Naive B cell (primary cell): Measurements from ENCODE around the gene DAP3. TPM values are rescaled to one million over a fixed set of nuclear protein-coding genes. Genes with fewer than 3 reads are reported as not detected.
"Not testable (repeated sequence)": the region's sequence is repeated elsewhere in the genome, so short reads cannot be mapped to it uniquely, and the experiment has no call there.

Experiments used
- ATAC-seq, 2 donors: fragments of 150-1000 bp; cut with Tn5 transposase; 2 replicates each; pipeline ENCODE4 v1.10.0; 2021; ENCODE audit warnings: low read depth in 2 of 2, mild to moderate bottlenecking in 2 of 2, moderate library complexity in 2 of 2
- DNase-seq: peaks from one replicate; pipeline ENCODE4 v3.0.0; 2022
- H3K27ac Mint-ChIP-seq, 6 donors: one replicate each; pipeline ENCODE4 v1.8.0; 2020 to 2022; ENCODE audit warnings: mild to moderate bottlenecking in 6 of 6, mixed read lengths in 6 of 6, moderate library complexity in 5 of 6, inconsistent platforms in 2 of 6
- H3K27me3 Mint-ChIP-seq, 3 donors: one replicate each; pipeline ENCODE4 v1.8.0; 2021 to 2022; ENCODE audit warnings: mixed read lengths in 3 of 3, mild to moderate bottlenecking in 1 of 3
- H3K36me3 Mint-ChIP-seq, 2 donors: one replicate each; pipeline ENCODE4 v1.8.0; 2020 to 2022; ENCODE audit warnings: mixed read lengths in 2 of 2, inconsistent platforms in 1 of 2, mild to moderate bottlenecking in 1 of 2
- H3K4me1 Mint-ChIP-seq, 3 donors: one replicate each; pipeline ENCODE4 v1.8.0; 2020 to 2022; ENCODE audit warnings: mixed read lengths in 3 of 3, inconsistent platforms in 1 of 3, mild to moderate bottlenecking in 1 of 3, moderate library complexity in 1 of 3
- H3K4me3 Mint-ChIP-seq, 8 donors: one replicate each; pipeline ENCODE4 v1.8.0; 2020 to 2022; ENCODE audit warnings: mild to moderate bottlenecking in 8 of 8, mixed read lengths in 8 of 8, moderate library complexity in 8 of 8, inconsistent platforms in 2 of 8
- H3K9me3 Mint-ChIP-seq, 7 donors: one replicate each; pipeline ENCODE4 v1.8.0; 2020 to 2022; ENCODE audit warnings: mixed read lengths in 7 of 7, mild to moderate bottlenecking in 5 of 7, inconsistent platforms in 2 of 7, moderate library complexity in 1 of 7
- polyA plus RNA-seq, 6 donors: library from polyadenylated mRNA; unstranded; fragments of 300-500 nt; fragmentation: Illumina TruSeq; gene quantifications; one replicate each; pipeline ENCODE4 v1.2.3, GENCODE V29; 2021; ENCODE audit warnings: low read depth in 6 of 6

The DAP3 gene
- polyA plus RNA-seq, 6 donors from 2014 or later = 65.6 to 87.5 (median 77.6) TPM

DNA sequence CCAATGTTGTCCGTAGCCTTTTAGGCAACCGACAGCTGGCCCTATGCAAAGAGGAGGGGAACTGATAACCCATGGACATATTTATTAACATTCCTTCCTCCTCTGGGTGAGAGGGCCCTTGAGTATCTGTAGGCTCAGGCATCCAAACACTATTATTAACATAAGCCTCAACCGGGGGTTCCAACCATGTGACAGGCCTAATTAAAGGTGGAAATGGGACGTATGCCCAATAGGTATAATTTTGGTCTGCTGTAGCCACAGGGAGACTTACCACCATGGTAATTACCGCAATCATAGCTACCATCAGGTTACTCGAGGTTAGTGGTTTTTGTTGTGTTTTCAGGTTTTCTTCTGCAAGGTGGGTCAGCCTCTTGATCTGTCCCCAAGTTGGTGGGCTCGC, 5.3 kb downstream of the DAP3 start:
- H3K27ac Mint-ChIP-seq = no peak overlapping the region
- no peak for ATAC-seq
- peaks cover 0 to 2% (median 0%) of the 10 kb centered on the region in 7 donors for H3K9me3 Mint-ChIP-seq
- peaks cover 22 to 67% (median 55%) of the 10 kb centered on the region in 3 donors for H3K4me1 Mint-ChIP-seq
- peaks cover 7 to 17% of the 10 kb centered on the region in 2 donors for H3K36me3 Mint-ChIP-seq
- no peaks in the 10 kb centered on the region for H3K27me3 Mint-ChIP-seq
- DNase-seq = no peak
- H3K4me3 Mint-ChIP-seq = peak overlapping the region in 1 of 8 donors; percentile 54

- DNase-seq (no peak), ATAC-seq (no peak)
- no peaks in the 10 kb centered on the region for H3K27me3 Mint-ChIP-seq
- H3K36me3 Mint-ChIP-seq = peaks cover 7 to 17% of the 10 kb centered on the region in 2 donors
- H3K27ac Mint-ChIP-seq = peak overlapping the region in 1 of 6 donors; percentile 52
- peaks cover 19 to 63% (median 51%) of the 10 kb centered on the region in 3 donors for H3K4me1 Mint-ChIP-seq
- H3K4me3 Mint-ChIP-seq = no peak overlapping the region
- peaks cover 0 to 2% (median 0%) of the 10 kb centered on the region in 7 donors for H3K9me3 Mint-ChIP-seq
These were observed 6.2 kb downstream of the DAP3 start for GRCh38 chr1:155695072-155695471.

DNA sequence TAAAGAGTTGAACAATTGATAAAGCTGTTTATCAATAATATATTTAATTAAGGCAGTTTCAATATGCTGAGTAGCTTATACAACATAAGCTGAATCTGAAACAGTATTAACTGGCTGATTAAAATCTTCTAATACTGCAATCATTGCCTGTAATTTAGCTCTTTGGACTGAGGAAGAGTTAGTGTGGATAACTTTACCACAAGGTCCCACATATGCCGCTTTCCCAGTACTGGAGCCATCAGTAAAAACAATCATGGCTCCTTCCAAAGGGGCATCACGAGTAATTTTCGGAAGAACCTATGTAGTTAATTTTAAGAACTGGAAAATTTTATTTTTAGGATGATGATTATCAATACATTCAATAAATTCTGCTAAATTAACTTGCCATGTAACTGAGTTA, 6.7 kb downstream of the DAP3 start:
- H3K36me3 Mint-ChIP-seq = peaks cover 7 to 17% of the 10 kb centered on the region in 2 donors
- ATAC-seq (no peak), DNase-seq (no peak)
- no peak overlapping the region for H3K27ac Mint-ChIP-seq
- H3K4me1 Mint-ChIP-seq = peaks cover 15 to 58% (median 48%) of the 10 kb centered on the region in 3 donors
- H3K27me3 Mint-ChIP-seq = no peaks in the 10 kb centered on the region
- peaks cover 0 to 2% (median 0%) of the 10 kb centered on the region in 7 donors for H3K9me3 Mint-ChIP-seq
- no peak overlapping the region for H3K4me3 Mint-ChIP-seq

DNA sequence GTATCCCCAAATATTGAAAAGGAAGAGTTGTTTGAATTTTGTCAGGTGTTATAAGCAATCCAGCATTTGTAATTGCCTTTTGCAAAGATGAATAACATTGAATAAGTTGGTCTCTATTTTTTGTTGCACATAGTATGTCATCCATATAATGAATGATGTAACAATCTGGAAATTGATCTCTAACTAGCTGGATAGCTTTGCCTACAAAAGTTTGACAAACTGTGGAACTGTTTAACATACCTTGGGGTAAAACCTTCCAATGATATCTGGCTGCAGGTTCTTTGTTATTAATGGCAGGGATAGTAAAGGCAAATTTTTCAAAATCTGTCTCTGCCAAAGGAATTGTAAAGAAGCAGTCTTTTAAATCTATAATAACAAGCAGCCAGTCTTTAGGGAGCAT, 7.6 kb downstream of the DAP3 start:
- Mint-ChIP-seq H3K4me3 (no peak overlapping the region), H3K9me3 (peaks cover 0 to 2% (median 0%) of the 10 kb centered on the region in 7 donors), H3K27ac (no peak overlapping the region), H3K27me3 (no peaks in the 10 kb centered on the region), H3K36me3 (peaks cover 7 to 11% of the 10 kb centered on the region in 2 donors), H3K4me1 (peaks cover 12 to 50% (median 39%) of the 10 kb centered on the region in 3 donors)
- ATAC-seq (no peak), DNase-seq (no peak)

DNA sequence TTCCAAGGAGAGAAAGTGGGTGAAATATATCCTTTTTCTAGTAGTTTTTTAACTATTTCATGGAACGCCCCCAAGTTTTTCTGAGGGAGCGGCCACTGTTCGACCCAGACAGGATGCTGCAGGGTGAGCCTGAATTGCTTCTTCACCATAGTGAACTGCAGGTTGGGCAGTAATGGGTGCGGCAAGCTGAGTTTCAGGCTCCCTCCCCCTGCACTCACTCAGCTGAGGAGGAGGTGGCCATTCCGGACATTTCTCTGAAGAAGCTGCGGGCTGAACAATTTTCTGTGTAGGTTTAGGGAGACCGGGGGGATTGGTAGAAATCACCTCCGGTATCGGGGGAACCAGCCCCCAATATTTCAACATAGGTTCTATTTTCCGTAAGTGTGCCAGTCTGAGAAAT, 8.2 kb downstream of the DAP3 start:
- Mint-ChIP-seq H3K27ac (peak overlapping the region in 2 of 6 donors; percentile 32 to 61), H3K4me1 (peaks cover 12 to 45% (median 35%) of the 10 kb centered on the region in 3 donors), H3K36me3 (peaks cover 6 to 7% of the 10 kb centered on the region in 2 donors), H3K9me3 (peaks cover 0 to 2% (median 0%) of the 10 kb centered on the region in 7 donors), H3K27me3 (no peaks in the 10 kb centered on the region), H3K4me3 (no peak overlapping the region)
- ATAC-seq = no peak
- DNase-seq = no peak

DNA sequence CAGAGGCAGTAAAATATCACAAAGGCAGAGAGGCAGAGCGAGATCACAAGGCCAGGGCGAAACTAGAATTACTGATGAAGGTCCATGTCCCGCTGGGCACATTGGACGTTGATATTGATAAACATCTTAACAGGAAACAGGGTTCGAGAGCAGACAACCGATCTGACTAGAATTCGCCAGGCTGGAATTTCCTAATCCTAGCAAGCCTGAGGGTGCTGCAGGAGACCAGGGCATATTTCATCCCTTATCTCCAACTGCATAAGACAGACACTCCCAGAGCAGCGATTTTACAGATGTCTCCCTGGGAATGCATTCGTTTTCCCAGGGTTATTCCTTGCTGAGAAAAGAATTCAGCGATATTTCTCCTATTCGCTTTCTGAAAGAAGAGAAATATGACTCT, 8.7 kb downstream of the DAP3 start:
- DNase-seq, ATAC-seq, H3K4me3 Mint-ChIP-seq, H3K27me3 Mint-ChIP-seq, H3K36me3 Mint-ChIP-seq, H3K9me3 Mint-ChIP-seq: not testable (repeated sequence)
- Mint-ChIP-seq H3K4me1 (peaks cover 12 to 39% (median 38%) of the 10 kb centered on the region in 3 donors), H3K27ac (peak overlapping the region in 3 of 6 donors; percentile 25 to 60 (median 32))

DNA sequence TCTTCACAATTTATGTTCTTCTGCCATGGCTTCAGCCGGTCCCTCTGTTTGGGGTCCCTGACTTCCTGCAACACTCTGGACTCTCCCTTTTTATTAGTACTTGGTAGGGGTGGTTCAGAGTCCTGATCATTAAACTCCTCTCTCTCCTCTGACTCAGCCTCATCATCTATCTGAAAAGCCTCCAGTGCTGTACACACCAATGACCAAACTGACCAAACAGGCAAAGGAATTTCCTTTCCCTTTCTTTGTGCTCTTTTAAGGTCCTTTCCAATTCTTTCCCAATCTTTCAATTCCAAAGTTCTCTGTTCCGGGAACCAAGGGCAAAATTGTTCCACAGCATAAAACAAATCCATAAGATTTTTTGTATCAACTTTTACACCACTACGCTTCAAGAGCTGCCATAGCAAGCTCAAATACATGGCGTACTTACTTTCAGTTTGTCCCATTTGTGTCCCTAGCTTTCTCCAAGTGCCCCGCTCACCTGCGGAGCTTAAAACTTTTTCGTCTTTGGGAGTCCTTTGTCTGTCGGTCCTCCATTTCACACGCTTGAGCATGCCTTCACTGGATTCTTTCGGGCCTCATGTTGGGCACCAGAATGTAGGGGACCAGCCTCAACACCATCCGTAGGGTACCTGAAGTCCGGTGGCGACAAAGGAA, 9.6 kb downstream of the DAP3 start:
- H3K36me3 Mint-ChIP-seq = no peaks in the 10 kb centered on the region

DNA sequence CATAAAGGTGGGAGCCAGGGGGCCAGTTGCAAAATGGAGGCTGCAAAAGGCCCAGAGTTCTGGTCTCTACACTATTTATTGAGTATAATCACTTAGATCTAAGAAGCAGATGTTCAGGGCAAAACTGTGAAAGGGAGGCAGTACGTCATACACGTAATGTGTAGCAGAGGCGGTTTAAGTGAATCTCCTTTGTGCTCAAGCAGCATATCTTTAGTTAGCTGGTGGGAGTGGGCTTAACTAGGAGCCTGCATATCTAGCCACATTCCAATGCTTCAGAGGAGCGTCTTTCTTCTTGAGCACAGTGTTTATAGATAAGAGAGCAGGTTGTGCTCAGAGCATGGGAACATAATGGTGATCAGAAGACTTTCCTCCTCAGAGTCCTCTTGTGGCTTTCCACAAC, 10.2 kb downstream of the DAP3 start:
- not testable (repeated sequence) for H3K4me3 Mint-ChIP-seq, ATAC-seq, DNase-seq, H3K27ac Mint-ChIP-seq, H3K27me3 Mint-ChIP-seq, H3K36me3 Mint-ChIP-seq, H3K9me3 Mint-ChIP-seq
- H3K4me1 Mint-ChIP-seq = peaks cover 15 to 45% (median 43%) of the 10 kb centered on the region in 3 donors

More for the DNA sequence above, 9.6 kb downstream of the DAP3 start:
- Mint-ChIP-seq H3K27me3 (no peaks in the 10 kb centered on the region), H3K4me3 (no peak overlapping the region), H3K9me3 (peaks cover 0 to 2% (median 0%) of the 10 kb centered on the region in 7 donors), H3K27ac (no peak overlapping the region), H3K4me1 (peaks cover 15 to 43% (median 42%) of the 10 kb centered on the region in 3 donors)
- ATAC-seq (no peak), DNase-seq (no peak)

DNA sequence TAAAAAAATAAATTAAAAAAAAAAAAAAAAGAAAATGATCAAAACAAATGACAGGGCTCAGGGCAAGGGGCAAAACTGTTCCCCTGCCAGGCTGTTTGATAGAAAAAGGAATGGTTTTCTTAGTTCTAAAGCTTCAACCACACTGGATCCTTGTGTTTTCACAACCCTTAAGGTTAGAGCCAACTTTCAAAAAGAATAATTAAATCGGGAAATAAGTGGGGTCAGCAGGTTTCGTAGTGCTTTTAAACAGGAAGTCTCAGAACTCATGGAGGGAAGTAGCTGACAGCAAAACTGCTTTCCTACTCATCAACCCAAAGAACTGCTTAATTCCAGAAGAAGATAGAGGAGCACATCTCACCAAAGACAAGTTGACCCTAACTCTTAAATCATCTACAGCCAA, 12.8 kb downstream of the DAP3 start:
- not testable (repeated sequence) for H3K9me3 Mint-ChIP-seq, H3K4me3 Mint-ChIP-seq, H3K27ac Mint-ChIP-seq, DNase-seq, ATAC-seq, H3K36me3 Mint-ChIP-seq, H3K27me3 Mint-ChIP-seq
- peaks cover 13 to 34% (median 32%) of the 10 kb centered on the region in 3 donors for H3K4me1 Mint-ChIP-seq

- H3K27me3 Mint-ChIP-seq = no peaks in the 10 kb centered on the region
- ATAC-seq = no peak
These were observed 14.3 kb downstream of the DAP3 start for GRCh38 chr1:155703216-155703615.

GRCh38 chr1:155704414-155704813, 15.5 kb downstream of the DAP3 start:
- H3K4me3 Mint-ChIP-seq = peak overlapping the region in 1 of 8 donors; percentile 2
- H3K27ac Mint-ChIP-seq, DNase-seq, H3K36me3 Mint-ChIP-seq, H3K9me3 Mint-ChIP-seq, H3K27me3 Mint-ChIP-seq, ATAC-seq: not testable (repeated sequence)
- peaks cover 13 to 33% (median 26%) of the 10 kb centered on the region in 3 donors for H3K4me1 Mint-ChIP-seq

More at GRCh38 chr1:155703216-155703615, 14.3 kb downstream of the DAP3 start:
- H3K9me3 Mint-ChIP-seq = no peaks in the 10 kb centered on the region
- H3K4me3 Mint-ChIP-seq = no peak overlapping the region
- H3K4me1 Mint-ChIP-seq = peaks cover 13 to 38% (median 32%) of the 10 kb centered on the region in 3 donors
- no peaks in the 10 kb centered on the region for H3K36me3 Mint-ChIP-seq
- no peak for DNase-seq
- peak overlapping the region in 1 of 6 donors; percentile 88 for H3K27ac Mint-ChIP-seq

DNA sequence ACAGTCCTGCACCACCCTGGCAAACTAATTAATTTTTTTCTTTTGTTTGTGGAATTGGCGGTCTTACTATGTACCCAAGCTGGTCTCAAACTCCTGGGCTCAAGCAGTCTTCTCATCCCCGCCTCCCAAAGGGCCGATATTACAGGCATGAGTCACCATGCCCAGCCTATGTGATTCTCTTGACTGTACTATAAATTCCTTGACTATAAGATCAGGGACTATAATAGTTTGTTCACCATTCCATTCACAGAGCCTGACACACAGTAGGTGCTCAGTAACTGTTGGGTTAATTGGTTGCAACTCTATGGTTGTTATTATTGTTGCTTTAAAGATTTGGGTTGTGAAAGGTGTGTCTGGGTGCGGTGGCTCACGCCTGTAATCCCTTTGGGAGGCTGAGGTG, 17.2 kb downstream of the DAP3 start:
- no peak for ATAC-seq
- Mint-ChIP-seq H3K27ac (peak overlapping the region in 1 of 6 donors; percentile 60), H3K4me1 (peaks cover 13 to 26% (median 26%) of the 10 kb centered on the region in 3 donors), H3K36me3 (no peaks in the 10 kb centered on the region), H3K9me3 (no peaks in the 10 kb centered on the region), H3K27me3 (no peaks in the 10 kb centered on the region), H3K4me3 (peak overlapping the region in 1 of 8 donors; percentile 47)
- DNase-seq = no peak

GRCh38 chr1:155709391-155709790, 20.5 kb downstream of the DAP3 start:
- Mint-ChIP-seq H3K4me1 (peaks cover 9 to 17% (median 11%) of the 10 kb centered on the region in 3 donors), H3K4me3 (no peak overlapping the region), H3K27ac (no peak overlapping the region), H3K36me3 (no peaks in the 10 kb centered on the region), H3K27me3 (no peaks in the 10 kb centered on the region), H3K9me3 (no peaks in the 10 kb centered on the region)
- DNase-seq (no peak), ATAC-seq (no peak)

DNA sequence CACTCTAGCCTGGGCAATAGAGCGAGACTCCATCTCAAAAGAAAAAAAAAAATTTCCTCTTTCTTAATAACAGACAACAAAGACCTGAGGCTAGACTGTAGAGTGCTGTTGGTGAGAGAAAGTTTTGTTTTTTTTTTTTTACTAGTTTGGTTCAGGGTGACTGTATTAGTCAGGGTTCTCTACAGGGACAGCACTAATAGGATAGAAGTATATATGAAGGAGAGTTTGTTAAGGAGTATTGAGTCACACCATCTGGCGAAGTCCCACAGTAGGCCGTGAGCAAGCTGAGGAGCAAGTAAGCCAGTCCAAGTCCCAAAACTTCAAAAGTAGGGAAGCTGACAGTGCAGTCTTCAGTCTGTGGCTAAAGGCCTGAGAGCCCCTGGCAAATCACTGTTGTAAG, 22.6 kb downstream of the DAP3 start:
- not testable (repeated sequence) for ATAC-seq, H3K27me3 Mint-ChIP-seq, H3K9me3 Mint-ChIP-seq, DNase-seq, H3K4me3 Mint-ChIP-seq, H3K27ac Mint-ChIP-seq, H3K36me3 Mint-ChIP-seq
- H3K4me1 Mint-ChIP-seq = peaks cover 6 to 20% (median 10%) of the 10 kb centered on the region in 3 donors
